Breast epithelium (tissue), 4 donors: ENCODE results near the gene MARCHF2. TPM values are rescaled to one million over a fixed set of nuclear protein-coding genes. Genes with fewer than 3 reads are reported as not detected.

Experiments
- DNase-seq, 2 donors: peaks; one replicate each; pipeline ENCODE4 v3.0.0-alpha.2; 2019; ENCODE audit warnings: low spot score in 2 of 2
- H3K27ac ChIP-seq, 2 donors: fragments of 200-600 bp; sonication (generic) in 1 of 2; one replicate each; pipeline ENCODE4 v1.5.1; 2016 to 2019; ENCODE audit warnings: mild to moderate bottlenecking in 1 of 2
- H3K27me3 ChIP-seq, 2 donors: fragments of 200-600 bp; sonication (generic) in 1 of 2; one replicate each; pipeline versions ENCODE4 v1.5.1 to v1.6.0; 2017 to 2019; ENCODE audit warnings: control low read depth in 1 of 2, mild to moderate bottlenecking in 1 of 2
- H3K36me3 ChIP-seq: fragments of 200-600 bp; one replicate; pipeline ENCODE4 v1.5.1; 2019
- H3K4me1 ChIP-seq, 2 donors: fragments of 200-600 bp; sonication (generic); one replicate each; pipeline ENCODE4 v1.5.1; 2016 to 2019; ENCODE audit warnings: control low read depth in 1 of 2
- H3K4me3 ChIP-seq, 3 donors: fragments of 200-600 bp; sonication (generic); 1 replicate in 2 of 3; 2 replicates in 1 of 3; pipeline ENCODE4 v1.5.1; 2016 to 2019; ENCODE audit warnings: mild to moderate bottlenecking in 3 of 3, moderate library complexity in 2 of 3
- H3K9me3 ChIP-seq, 2 donors: fragments of 200-600 bp; sonication (generic) in 1 of 2; one replicate each; pipeline ENCODE4 v1.5.1; 2016 to 2019; ENCODE audit warnings: control low read depth in 1 of 2
- CTCF ChIP-seq, 3 donors: fragments of 450-650 bp; IDR thresholded peaks; one replicate each; pipeline ENCODE4 v1.5.1; 2016 to 2017; ENCODE audit warnings: antibody characterized with exemption in 3 of 3, mild to moderate bottlenecking in 3 of 3, moderate library complexity in 3 of 3
- POLR2A ChIP-seq: fragments of 450-650 bp; IDR thresholded peaks from one replicate; pipeline ENCODE4 v1.6.1; 2016; ENCODE audit warnings: antibody characterized with exemption, mild to moderate bottlenecking, moderate library complexity
- POLR2AphosphoS5 ChIP-seq, 3 donors: sonication (generic); formaldehyde crosslinking; IDR thresholded peaks; one replicate each; pipeline ENCODE4 v1.6.1; 2017; ENCODE audit warnings: antibody characterized with exemption in 3 of 3
- intact Hi-C: fragments of 100-400 bp; cut with DNase I; formaldehyde crosslinking; loops from one replicate; pipeline ENCODE4 v1.15.1; 2023; ENCODE audit warnings: low total_unique reads
- total RNA-seq, 3 donors: library from RNA; depleted of rRNA; stranded (reverse); fragments of >200 nt; gene quantifications; one replicate each; pipeline ENCODE4 v1.1.0, GENCODE V29; 2016

MARCHF2 gene
- total RNA-seq, 3 donors from 2014 or later: 126 to 224 (median 132) TPM

- no peak for TF ChIP-seq CTCF (IDR thresholded peaks at IDR 0.05)
- TF ChIP-seq POLR2AphosphoS5 (IDR thresholded peaks at IDR 0.05): no peak
- no peak for DNase-seq
- Histone ChIP-seq H3K4me3 (no peak overlapping the region), H3K27me3 (no peaks in the 10 kb centered on the region), H3K9me3 (no peaks in the 10 kb centered on the region), H3K27ac (no peak overlapping the region), H3K4me1 (no peaks in the 10 kb centered on the region), H3K36me3 (peaks cover 14% of the 10 kb centered on the region)
- intact Hi-C loops: no loop called here
Observed at GRCh38 chr19:8468124-8468523, 55.0 kb downstream of the MARCHF2 start.

- H3K27me3 ChIP-seq: no peaks in the 10 kb centered on the region
- intact Hi-C loops: no loop called here
- no peak overlapping the region for H3K27ac ChIP-seq
- H3K36me3 ChIP-seq: peaks cover 14% of the 10 kb centered on the region
- no peak overlapping the region for H3K4me3 ChIP-seq
- no peaks in the 10 kb centered on the region for H3K9me3 ChIP-seq
- no peak for TF ChIP-seq POLR2A
- no peak for TF ChIP-seq POLR2AphosphoS5 (IDR thresholded peaks at IDR 0.05)
- no peak for TF ChIP-seq CTCF (IDR thresholded peaks at IDR 0.05)
- no peaks in the 10 kb centered on the region for H3K4me1 ChIP-seq
- no peak for DNase-seq
Observed at GRCh38 chr19:8468761-8469373, 55.8 kb downstream of the MARCHF2 start.

- TF ChIP-seq POLR2A (no peak), CTCF (IDR thresholded peaks at IDR 0.05) (no peak)
- H3K27ac ChIP-seq: no peak overlapping the region
- no peaks in the 10 kb centered on the region for H3K4me1 ChIP-seq
- H3K27me3 ChIP-seq: no peaks in the 10 kb centered on the region
- no peaks in the 10 kb centered on the region for H3K9me3 ChIP-seq
- no peak overlapping the region for H3K4me3 ChIP-seq
- peaks cover 14% of the 10 kb centered on the region for H3K36me3 ChIP-seq
- DNase-seq: no peak
- intact Hi-C loops: no loop called here
Observed at GRCh38 chr19:8469613-8470368, 56.7 kb downstream of the MARCHF2 start.

DNA sequence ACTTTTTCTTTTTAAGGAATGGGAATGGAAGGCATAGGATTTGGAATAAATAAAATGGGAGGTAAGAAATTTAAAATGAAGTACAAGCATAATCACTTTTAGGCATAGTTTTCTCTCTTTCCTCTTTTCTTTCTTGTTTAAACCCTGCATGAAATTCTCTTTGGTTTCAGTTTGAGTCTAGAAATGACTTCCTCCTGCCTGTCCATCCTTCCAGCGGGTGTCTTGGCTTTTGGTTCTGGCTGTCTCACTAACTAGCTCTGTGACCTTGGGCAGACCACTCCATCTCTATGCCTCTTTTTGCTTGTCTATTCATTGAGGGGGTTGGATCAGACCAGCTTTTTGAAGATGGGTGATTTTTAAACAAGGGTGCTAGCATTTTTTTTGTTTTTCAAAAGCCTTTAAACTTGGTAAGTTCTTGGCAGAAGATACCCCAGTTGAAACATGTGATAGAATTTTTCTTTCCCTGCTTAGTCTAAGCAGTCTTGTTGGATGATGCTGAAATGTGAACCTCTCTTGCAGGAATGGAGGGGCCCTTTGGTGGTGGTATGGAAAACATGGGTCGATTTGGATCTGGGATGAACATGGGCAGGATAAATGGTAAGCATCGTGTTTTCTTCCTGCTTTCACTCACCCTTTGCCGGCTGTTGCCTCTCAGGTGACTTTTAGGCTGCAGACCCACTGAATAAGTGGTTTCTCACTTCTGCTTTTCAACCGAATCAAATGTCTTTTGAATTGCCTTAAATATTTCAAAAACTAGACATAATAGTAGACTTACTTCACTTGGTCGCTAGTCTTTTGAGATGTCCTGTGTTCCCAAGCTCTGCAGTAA is 60.8 kb downstream of the MARCHF2 start:
- Histone ChIP-seq H3K4me1 (no peaks in the 10 kb centered on the region), H3K4me3 (no peak overlapping the region), H3K27me3 (no peaks in the 10 kb centered on the region), H3K9me3 (no peaks in the 10 kb centered on the region), H3K36me3 (peaks cover 8% of the 10 kb centered on the region), H3K27ac (no peak overlapping the region)
- no peak for DNase-seq
- TF ChIP-seq POLR2AphosphoS5 (IDR thresholded peaks at IDR 0.05) (no peak), CTCF (IDR thresholded peaks at IDR 0.05) (no peak), POLR2A (no peak)
- intact Hi-C loops: no loop called here

GRCh38 chr19:8475005-8475404 is 61.9 kb downstream of the MARCHF2 start:
- no peak overlapping the region for H3K27ac ChIP-seq
- H3K27me3 ChIP-seq: no peaks in the 10 kb centered on the region
- no peaks in the 10 kb centered on the region for H3K4me1 ChIP-seq
- intact Hi-C loops: no loop called here
- DNase-seq: no peak
- H3K4me3 ChIP-seq: no peak overlapping the region
- H3K9me3 ChIP-seq: no peaks in the 10 kb centered on the region
- H3K36me3 ChIP-seq: peaks cover 3% of the 10 kb centered on the region
- TF ChIP-seq CTCF (IDR thresholded peaks at IDR 0.05) (no peak), POLR2AphosphoS5 (IDR thresholded peaks at IDR 0.05) (no peak), POLR2A (no peak)
